ENCODE measurements around the gene ZFYVE27.

The ZFYVE27 gene

DNA sequence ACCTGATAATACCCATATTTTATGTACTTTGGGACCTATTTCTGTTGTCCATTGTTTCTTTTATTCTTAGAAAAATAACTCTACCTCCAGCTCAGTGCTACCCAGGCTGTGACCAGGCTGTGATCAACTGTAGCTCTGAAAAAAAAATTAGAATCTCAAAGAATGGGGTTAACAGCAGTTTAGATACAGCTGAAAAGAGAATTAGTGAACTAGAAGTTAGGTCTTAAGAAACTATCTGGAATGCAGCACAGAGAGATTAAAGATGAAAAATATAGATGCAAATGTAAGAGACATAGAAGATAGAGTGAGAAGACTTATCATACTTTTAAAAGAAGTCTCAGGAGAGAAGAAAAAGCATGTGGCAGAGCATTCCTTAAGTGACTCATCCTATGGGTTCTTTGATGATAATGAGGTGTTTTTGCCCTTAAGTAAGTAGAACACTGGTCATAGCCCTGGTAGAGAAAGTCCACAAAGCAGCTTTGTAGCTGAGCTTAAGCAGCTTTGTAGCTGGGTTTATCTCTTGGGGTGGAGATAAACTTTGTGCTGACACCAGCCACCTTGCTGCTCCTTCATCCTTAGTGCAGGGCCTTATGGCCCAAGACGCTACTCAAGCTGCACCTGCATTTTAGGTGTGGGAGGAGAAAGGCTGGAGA lies 62.2 kb downstream of the ZFYVE27 start:
- DNase-seq, result no peak

DNA sequence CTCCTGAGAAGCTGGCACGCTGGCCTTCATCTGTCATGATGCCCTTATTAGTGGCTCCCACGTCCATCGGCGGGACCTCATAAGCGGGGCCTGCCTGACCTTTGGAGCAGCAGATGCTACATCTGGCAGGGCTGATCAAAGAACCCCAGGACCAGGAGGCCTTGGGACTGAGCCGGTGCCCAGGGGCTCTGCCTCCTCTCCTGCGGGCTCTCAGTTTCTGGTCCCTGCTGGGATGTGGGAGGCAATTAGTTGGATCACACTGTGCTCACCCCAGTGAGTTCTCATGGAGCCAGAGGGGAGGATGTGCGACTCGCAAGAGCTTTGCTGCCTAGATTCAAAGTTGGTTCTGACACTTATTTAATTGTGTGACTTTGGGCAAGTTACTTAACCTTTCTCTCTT lies 63.5 kb downstream of the ZFYVE27 start:
- no peak for DNase-seq

DNA sequence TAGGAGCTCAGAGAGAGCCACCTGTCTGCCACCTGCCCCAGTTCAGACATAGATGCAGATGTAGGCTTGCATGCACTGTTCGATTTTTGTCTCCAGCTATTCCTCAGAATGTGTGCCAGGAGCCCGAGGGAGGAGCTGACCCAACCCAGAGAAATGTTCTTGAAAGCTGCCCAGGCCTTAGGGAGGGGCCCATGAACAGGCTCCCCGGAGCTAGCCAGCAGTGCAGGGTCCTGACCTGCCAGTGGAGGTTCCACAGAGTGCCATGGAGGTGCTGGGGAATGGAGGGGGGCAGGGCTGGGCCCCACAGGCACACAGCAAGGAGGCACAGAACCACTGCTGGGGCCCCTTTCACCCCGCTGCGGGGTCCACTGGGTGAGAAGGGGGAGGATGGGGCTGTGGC lies 64.5 kb downstream of the ZFYVE27 start:
- no peak for DNase-seq

DNA sequence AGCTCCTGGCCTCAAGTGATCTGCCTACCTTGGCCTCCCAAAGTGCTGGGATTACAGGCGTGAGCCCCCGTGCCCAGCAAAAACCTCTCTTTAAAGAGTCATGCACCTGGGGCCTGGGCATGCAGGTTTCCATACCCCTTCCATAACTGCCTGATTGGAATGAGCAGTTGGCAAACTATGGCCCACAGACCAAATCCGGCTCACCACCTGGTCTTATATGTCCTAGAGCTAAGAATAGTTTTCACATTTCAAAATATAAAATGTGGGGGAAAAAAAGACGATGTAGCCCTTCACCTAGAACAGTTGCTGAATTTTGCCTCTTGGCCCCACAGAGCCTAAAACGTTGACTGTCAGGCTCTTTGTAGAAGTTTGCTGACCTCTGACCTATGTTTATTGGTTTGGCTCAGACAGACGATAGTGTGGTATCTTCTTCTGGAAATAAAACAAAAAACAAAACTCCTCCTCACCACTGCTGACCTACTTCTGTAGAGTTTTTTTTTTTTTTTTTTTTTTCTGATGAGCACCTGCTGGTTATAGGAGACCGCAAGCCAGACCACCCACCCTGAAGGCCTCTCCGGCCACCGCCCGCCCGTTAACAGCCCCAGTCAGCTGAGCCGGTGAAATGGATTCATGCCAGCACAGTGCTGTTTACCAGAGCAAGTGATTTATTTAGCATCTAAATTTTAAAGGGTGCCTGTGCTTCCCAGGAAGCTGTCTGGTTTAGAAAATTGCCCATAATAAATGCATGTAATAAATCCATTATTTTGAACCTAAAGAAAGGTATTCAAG lies 68.4 kb downstream of the ZFYVE27 start:
- DNase-seq, result no peak

DNA sequence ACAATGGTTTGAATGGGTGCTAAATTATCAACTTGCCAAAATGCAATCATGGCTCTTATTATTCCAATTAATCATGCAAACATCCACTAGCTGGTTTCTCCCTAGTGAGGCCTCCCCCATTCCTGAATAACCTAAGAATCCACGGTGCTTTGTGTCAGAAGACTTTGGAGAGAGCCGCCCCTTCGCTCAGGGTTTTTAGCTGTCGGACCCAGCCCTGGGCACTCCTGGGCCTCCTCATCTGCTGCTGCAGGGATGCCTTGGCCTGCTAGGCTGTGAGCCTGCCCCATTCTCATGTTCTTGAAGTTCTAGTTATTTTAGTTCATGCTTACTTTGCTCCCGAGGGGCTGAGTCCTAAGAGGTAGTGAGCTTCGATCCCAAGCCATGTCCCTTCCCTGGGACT lies 69.0 kb downstream of the ZFYVE27 start:
- no peak for DNase-seq

DNA sequence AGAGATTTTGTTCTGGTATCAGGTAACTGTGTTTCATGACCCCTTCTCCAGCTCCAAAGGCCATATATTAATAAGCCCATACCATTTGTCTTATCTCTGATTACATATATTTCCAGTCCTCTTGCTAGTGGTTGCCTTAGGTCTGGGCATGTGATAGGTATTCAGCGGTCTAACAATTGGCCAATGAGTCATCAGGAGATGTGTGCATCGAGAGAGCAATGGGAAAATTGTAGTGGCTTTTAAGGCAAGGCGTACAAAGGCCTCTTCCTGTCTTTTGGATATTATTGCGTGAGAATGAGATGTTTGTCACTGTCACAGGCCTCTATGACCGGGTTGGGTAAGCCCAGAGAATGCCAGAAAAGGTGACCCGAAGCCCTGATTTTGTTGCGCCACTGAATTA lies 73.5 kb downstream of the ZFYVE27 start:
- DNase-seq, result no peak

Measured in activated CD8-positive, alpha-beta memory T cell treated with anti-CD3 and anti-CD28 coated beads, Interleukin-2, amount 50 U/mL, for 4 hours (primary cell).